ENCODE measurements around the gene FHIT.
A peak's percentile ranks its signal among the peaks of the same experiment; 100 is the strongest.

FHIT gene

GRCh38 chr3:60366486-60366885 lies 884.8 kb downstream of the FHIT start:
- no peak for DNase-seq

GRCh38 chr3:60365360-60365759 lies 885.9 kb downstream of the FHIT start:
- no peak for DNase-seq

- DNase-seq, result no peak
Measured at GRCh38 chr3:60364475-60364874, 886.8 kb downstream of the FHIT start.

GRCh38 chr3:60363817-60364216 lies 887.4 kb downstream of the FHIT start:
- peak; percentile 8 for DNase-seq

GRCh38 chr3:60355825-60356224 lies 895.4 kb downstream of the FHIT start:
- DNase-seq, result no peak

- DNase-seq, result no peak
Measured at GRCh38 chr3:60351481-60351880, 899.8 kb downstream of the FHIT start.

GRCh38 chr3:60344340-60344739 lies 906.9 kb downstream of the FHIT start:
- no peak for DNase-seq

- DNase-seq, result no peak
Measured at GRCh38 chr3:60343831-60344230, 907.4 kb downstream of the FHIT start.

- DNase-seq, result no peak
Measured at GRCh38 chr3:60339304-60339703, 911.9 kb downstream of the FHIT start.

- no peak for DNase-seq
Measured at GRCh38 chr3:60337421-60337820, 913.8 kb downstream of the FHIT start.

GRCh38 chr3:60336061-60336460 lies 915.2 kb downstream of the FHIT start:
- DNase-seq, result no peak

- peak; percentile 2 for DNase-seq
Measured at GRCh38 chr3:60333710-60334109, 917.5 kb downstream of the FHIT start.

GRCh38 chr3:60330107-60330506 lies 921.1 kb downstream of the FHIT start:
- no peak for DNase-seq

GRCh38 chr3:60325610-60326170 lies 925.6 kb downstream of the FHIT start:
- DNase-seq, result no peak

- DNase-seq, result no peak
Measured at GRCh38 chr3:60323651-60324050, 927.6 kb downstream of the FHIT start.

- no peak for DNase-seq
Measured at GRCh38 chr3:60323180-60323579, 928.1 kb downstream of the FHIT start.

GRCh38 chr3:60322298-60322856 lies 928.9 kb downstream of the FHIT start:
- DNase-seq, result no peak

GRCh38 chr3:60319179-60319858 lies 931.9 kb downstream of the FHIT start:
- DNase-seq, result no peak

GRCh38 chr3:60316121-60316797 lies 935.0 kb downstream of the FHIT start:
- DNase-seq, result no peak

- DNase-seq, result no peak
Measured at GRCh38 chr3:60313951-60314461, 937.2 kb downstream of the FHIT start.

GRCh38 chr3:60313231-60313798 lies 937.9 kb downstream of the FHIT start:
- no peak for DNase-seq

GRCh38 chr3:60309539-60310268 lies 941.5 kb downstream of the FHIT start:
- DNase-seq, result peak; percentile 3

- no peak for DNase-seq
Measured at GRCh38 chr3:60308808-60309207, 942.4 kb downstream of the FHIT start.

Data from DMS53 (cell line).